ENCODE results near the gene SC5D. TPM values are rescaled to one million over a fixed set of nuclear protein-coding genes. Genes with fewer than 3 reads are reported as not detected.

The SC5D gene
- total RNA-seq, 1 experiment from 2014 or later, result 19.4 TPM

GRCh38 chr11:121348220-121348875 is 55.8 kb downstream of the SC5D start:
- in situ Hi-C loops (cut with HindIII; ENCODE audit: low sequenced_read_pairs), result no loop called here
- no peak for DNase-seq (ENCODE audit: low spot score)

- in situ Hi-C loops (cut with HindIII; ENCODE audit: low sequenced_read_pairs), result no loop called here
- DNase-seq (ENCODE audit: low spot score), result no peak
Observed at GRCh38 chr11:121349790-121350189, 57.2 kb downstream of the SC5D start.

- in situ Hi-C loops (cut with HindIII; ENCODE audit: low sequenced_read_pairs), result no loop called here
- peak; percentile 15 for DNase-seq (ENCODE audit: low spot score)
Observed at GRCh38 chr11:121350314-121351082, 57.9 kb downstream of the SC5D start.

- peak; percentile 80 for DNase-seq (ENCODE audit: low spot score)
- in situ Hi-C loops (cut with HindIII; ENCODE audit: low sequenced_read_pairs), result no loop called here
Observed at GRCh38 chr11:121351083-121351630, 58.6 kb downstream of the SC5D start.

GRCh38 chr11:121352251-121352891 is 59.8 kb downstream of the SC5D start:
- in situ Hi-C loops (cut with HindIII; ENCODE audit: low sequenced_read_pairs), result no loop called here
- DNase-seq (ENCODE audit: low spot score), result peak; percentile 73

GRCh38 chr11:121354192-121354591 is 61.6 kb downstream of the SC5D start:
- DNase-seq (ENCODE audit: low spot score), result no peak
- in situ Hi-C loops (cut with HindIII; ENCODE audit: low sequenced_read_pairs), result no loop called here

GRCh38 chr11:121356357-121356756 is 63.8 kb downstream of the SC5D start:
- no peak for DNase-seq (ENCODE audit: low spot score)
- in situ Hi-C loops (cut with HindIII; ENCODE audit: low sequenced_read_pairs), result no loop called here

Other genes with a start within 250 kb of the SC5D start
- 0.17 and 0.37 TPM in 2 replicates for gene TECTA, start 191.5 kb upstream of the SC5D start, total RNA-seq (2014; rRNA removed; shearing (Covaris generic))
- 0.14 TPM in 1 of 2 replicates, not detected in the other for gene SORL1, start 159.5 kb downstream of the SC5D start, total RNA-seq (2014; rRNA removed; shearing (Covaris generic))